GM12865 (cell line): Measurements from ENCODE around the gene DMTF1.
"Not testable (repeated sequence)": the region's sequence is repeated elsewhere in the genome, so short reads cannot be mapped to it uniquely, and the experiment has no call there.

ENCODE experiments used
- DNase-seq: peaks from one replicate; pipeline ENCODE4 v3.0.0; 2010; ENCODE audit warnings: low read depth
- H3K4me3 ChIP-seq: 2 replicates; pipeline ENCODE4 v1.5.1; 2011; ENCODE audit warnings: mild to moderate bottlenecking, low read depth, low read length, control low read depth
- TF ChIP-seq, protein P1 (sequence below): IDR thresholded peaks from 2 replicates; pipeline ENCODE4 v1.5.1; 2011; ENCODE audit warnings: low read length, control low read depth, low read depth, inconsistent platforms; ENCODE audit not compliant: insufficient read depth; ENCODE audit errors: missing control alignments

Gene DMTF1

GRCh38 chr7:87113077-87113476 lies 39.2 kb upstream of the DMTF1 start:
- TF ChIP-seq, protein P1, sequence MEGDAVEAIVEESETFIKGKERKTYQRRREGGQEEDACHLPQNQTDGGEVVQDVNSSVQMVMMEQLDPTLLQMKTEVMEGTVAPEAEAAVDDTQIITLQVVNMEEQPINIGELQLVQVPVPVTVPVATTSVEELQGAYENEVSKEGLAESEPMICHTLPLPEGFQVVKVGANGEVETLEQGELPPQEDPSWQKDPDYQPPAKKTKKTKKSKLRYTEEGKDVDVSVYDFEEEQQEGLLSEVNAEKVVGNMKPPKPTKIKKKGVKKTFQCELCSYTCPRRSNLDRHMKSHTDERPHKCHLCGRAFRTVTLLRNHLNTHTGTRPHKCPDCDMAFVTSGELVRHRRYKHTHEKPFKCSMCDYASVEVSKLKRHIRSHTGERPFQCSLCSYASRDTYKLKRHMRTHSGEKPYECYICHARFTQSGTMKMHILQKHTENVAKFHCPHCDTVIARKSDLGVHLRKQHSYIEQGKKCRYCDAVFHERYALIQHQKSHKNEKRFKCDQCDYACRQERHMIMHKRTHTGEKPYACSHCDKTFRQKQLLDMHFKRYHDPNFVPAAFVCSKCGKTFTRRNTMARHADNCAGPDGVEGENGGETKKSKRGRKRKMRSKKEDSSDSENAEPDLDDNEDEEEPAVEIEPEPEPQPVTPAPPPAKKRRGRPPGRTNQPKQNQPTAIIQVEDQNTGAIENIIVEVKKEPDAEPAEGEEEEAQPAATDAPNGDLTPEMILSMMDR = no peak
- DNase-seq = no peak

DNA sequence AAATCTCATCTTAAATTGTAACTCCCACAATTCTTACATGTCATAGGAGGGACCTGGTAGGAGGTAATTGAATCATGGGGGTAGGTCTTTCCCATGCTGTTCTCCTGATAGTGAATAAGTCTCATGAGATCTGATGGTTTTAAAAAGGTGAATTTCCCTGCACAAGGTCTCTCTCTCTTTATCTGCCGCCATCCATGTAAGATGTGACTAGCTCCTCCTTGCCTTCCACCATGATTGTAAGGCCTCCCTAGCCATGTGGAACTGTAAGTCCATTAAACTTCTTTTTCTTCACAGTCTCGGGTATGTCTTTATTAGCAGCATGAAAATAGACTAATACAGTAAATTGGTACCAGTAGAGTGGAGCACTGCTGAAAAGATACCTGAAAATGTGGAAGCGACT lies 38.3 kb upstream of the DMTF1 start:
- H3K4me3 ChIP-seq, DNase-seq: not testable (repeated sequence)

More at GRCh38 chr7:87113077-87113476, 39.2 kb upstream of the DMTF1 start:
- H3K4me3 ChIP-seq = no peak overlapping the region

- not testable (repeated sequence) for DNase-seq, H3K4me3 ChIP-seq
Measured at GRCh38 chr7:87115772-87116171, 36.5 kb upstream of the DMTF1 start.

DNA sequence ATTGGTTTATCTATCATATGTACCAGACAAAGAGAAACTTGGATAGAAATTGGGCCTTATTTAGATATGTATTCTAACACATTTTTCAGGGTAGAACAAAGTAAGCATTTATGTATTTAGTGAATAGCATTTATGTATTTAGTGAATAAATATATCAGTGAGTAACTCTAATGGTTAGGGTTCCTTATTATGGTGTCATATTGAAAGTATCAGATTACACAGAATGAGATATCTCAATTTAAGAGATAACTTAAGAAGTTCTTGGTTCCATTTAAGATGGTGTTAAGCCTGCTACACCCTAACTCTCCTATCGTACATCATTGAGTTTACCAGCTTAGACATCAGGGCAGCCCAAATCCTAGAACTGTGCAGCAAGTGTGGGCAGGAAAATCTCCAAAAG lies 35.9 kb upstream of the DMTF1 start:
- TF ChIP-seq, protein P1 = no peak
- H3K4me3 ChIP-seq = no peak overlapping the region
- DNase-seq = no peak

DNA sequence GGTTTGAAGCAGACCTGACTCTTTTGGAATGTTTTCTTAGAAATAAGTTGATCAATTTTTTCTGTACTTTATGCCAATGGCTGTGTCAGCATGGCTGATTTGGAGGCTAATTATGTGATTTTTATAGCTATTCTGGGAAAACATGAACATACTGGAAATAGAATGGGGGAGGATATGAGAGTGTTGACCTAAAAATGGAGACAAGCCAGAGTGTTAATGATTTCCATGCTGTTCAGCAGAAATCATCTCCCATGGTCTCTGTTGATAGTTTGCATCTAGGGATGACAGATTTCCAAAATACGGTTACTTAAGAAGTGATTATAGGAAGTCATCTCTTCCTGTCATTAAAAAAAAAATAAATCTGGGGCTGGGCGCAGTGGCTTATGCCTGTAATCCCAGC lies 32.7 kb upstream of the DMTF1 start:
- TF ChIP-seq, protein P1 = no peak

GRCh38 chr7:87123105-87123504 lies 29.1 kb upstream of the DMTF1 start:
- DNase-seq = no peak
- no peak overlapping the region for H3K4me3 ChIP-seq
- TF ChIP-seq, protein P1 = no peak

More for the DNA sequence above, 32.7 kb upstream of the DMTF1 start:
- no peak for DNase-seq
- no peak overlapping the region for H3K4me3 ChIP-seq

DNA sequence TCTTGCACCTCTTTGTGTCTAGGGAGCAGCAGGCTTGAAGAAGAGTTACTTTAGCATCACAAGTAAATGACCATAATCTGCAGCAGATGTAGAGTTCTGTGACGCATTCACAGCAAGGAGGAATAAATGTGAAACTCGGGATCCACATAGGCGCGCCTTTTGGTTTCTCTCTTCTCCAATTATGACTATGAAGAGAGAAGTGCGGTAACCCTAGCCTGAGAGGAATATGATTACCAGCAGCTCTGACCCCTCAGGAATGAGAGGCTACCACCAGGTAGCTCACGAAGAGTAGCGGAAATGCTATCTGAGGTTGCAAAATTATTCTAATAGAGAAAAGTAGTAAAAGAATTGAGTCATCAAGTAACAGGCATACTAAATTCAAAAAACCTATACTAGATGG lies 25.2 kb upstream of the DMTF1 start:
- H3K4me3 ChIP-seq = no peak overlapping the region
- TF ChIP-seq, protein P1 = no peak
- DNase-seq = peak; percentile 67

GRCh38 chr7:87128861-87129267 lies 23.4 kb upstream of the DMTF1 start:
- H3K4me3 ChIP-seq = no peak overlapping the region
- no peak for DNase-seq
- TF ChIP-seq, protein P1 = no peak
